Fibroblast of the aortic adventitia (primary cell): Measurements from ENCODE around the gene CPXM2. TPM values are rescaled to one million over a fixed set of nuclear protein-coding genes. Genes with fewer than 3 reads are reported as not detected.

Source experiments
- DNase-seq: peaks from one replicate; pipeline ENCODE4 v3.0.0-alpha.2; 2010; ENCODE audit warnings: low read depth
- H3K4me3 ChIP-seq: 2 replicates; pipeline ENCODE4 v1.5.1; 2011; ENCODE audit warnings: low read depth, mild to moderate bottlenecking, control low read depth, low read length, moderate library complexity
- CTCF ChIP-seq: IDR thresholded peaks from 2 replicates; pipeline ENCODE4 v1.5.1; 2011; ENCODE audit warnings: mild to moderate bottlenecking, low read length, control low read depth, inconsistent platforms; ENCODE audit not compliant: insufficient read depth
- total RNA-seq: library from RNA; depleted of rRNA; stranded (reverse); fragments of >200 nt; gene quantifications from 2 replicates; pipeline ENCODE4 v1.2.3, GENCODE V29; 2012; ENCODE audit warnings: low replicate concordance

CPXM2 gene
- total RNA-seq, 1 donor = 64.0 TPM

GRCh38 chr10:123882177-123882576 is 9.4 kb downstream of the CPXM2 start:
- no peak overlapping the region for H3K4me3 ChIP-seq
- no peak for TF ChIP-seq CTCF
- no peak for DNase-seq

- H3K4me3 ChIP-seq = no peak overlapping the region
- no peak for DNase-seq
- TF ChIP-seq CTCF = no peak
These were observed 11.9 kb downstream of the CPXM2 start for GRCh38 chr10:123879606-123880257.

DNA sequence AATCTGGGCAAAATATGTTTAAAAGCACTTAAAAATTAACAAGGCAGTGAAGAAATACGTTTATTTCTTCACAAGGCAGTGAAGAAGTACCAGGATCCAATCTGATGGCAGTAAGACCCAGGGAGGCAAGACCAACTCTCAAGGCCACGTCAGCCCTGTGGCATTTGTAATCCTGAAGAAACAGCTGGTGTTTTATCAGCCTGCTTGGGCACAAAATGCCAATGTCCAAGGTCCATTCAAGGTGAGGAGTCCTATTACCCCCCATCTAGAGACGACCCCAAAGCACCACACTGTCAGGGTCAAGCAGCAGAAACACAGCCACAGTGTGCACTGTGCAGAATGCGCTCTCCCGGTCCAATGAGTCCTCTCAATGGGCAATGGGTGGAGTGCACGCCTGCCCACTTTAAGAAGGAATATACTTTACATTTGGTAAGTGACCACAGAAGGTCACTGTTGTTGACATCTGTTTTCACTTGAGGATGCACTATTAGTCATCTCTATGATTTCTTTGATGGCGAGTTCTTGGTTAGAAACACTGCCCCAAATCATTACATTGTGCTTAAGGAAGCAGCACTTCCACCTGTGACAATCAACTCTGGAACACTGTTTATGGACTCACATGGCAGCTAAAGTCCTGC is 12.8 kb downstream of the CPXM2 start:
- no peak for DNase-seq
- TF ChIP-seq CTCF = no peak
- H3K4me3 ChIP-seq = no peak overlapping the region

- no peak overlapping the region for H3K4me3 ChIP-seq
- no peak for DNase-seq
- no peak for TF ChIP-seq CTCF
These were observed 21.3 kb downstream of the CPXM2 start for GRCh38 chr10:123870260-123870659.

DNA sequence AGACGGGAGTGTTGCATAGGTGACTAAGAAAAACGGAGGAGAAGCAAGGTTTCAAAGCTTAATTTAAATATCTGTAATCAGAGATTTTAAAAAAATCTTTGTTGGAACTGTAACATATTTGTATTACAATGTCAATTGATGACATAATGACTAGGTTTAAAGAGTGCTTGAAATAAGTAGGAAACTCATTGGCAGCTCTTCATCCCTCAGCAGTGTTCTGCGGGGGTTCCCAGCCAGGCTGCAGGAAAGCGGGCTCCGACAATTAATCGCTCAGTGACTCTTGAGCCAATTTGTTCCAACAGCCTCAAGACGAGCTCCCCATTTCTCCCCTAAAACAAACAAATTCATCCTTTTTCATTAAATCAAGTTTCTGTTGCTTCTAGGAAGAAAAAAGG is 22.6 kb downstream of the CPXM2 start:
- no peak overlapping the region for H3K4me3 ChIP-seq
- no peak for TF ChIP-seq CTCF
- no peak for DNase-seq

- no peak for DNase-seq
These were observed 23.3 kb downstream of the CPXM2 start for GRCh38 chr10:123868038-123869019.

More at GRCh38 chr10:123868038-123869019, 23.3 kb downstream of the CPXM2 start:
- TF ChIP-seq CTCF = no peak
- no peak overlapping the region for H3K4me3 ChIP-seq
